Hematopoietic multipotent progenitor cell treated with erythropoietin and hydrocortisone succinate and interleukin-3 and kit ligand, for 17 days (in vitro differentiated cells): ENCODE measurements around the gene GRID1.

ENCODE experiments used
- DNase-seq: peaks from one replicate; pipeline ENCODE4 v3.0.0-alpha.2; 2015; ENCODE audit warnings: low spot score

The GRID1 gene

GRCh38 chr10:86353506-86354485 is 12.8 kb downstream of the GRID1 start:
- no peak for DNase-seq

- no peak for DNase-seq
Measured at GRCh38 chr10:86350897-86351296, 15.7 kb downstream of the GRID1 start.

- DNase-seq: no peak
Measured at GRCh38 chr10:86349940-86350630, 16.5 kb downstream of the GRID1 start.

- DNase-seq: no peak
Measured at GRCh38 chr10:86349474-86349873, 17.1 kb downstream of the GRID1 start.

GRCh38 chr10:86348321-86349210 is 18.0 kb downstream of the GRID1 start:
- no peak for DNase-seq

- no peak for DNase-seq
Measured at GRCh38 chr10:86347856-86348255, 18.7 kb downstream of the GRID1 start.

GRCh38 chr10:86346799-86347665 is 19.6 kb downstream of the GRID1 start:
- no peak for DNase-seq

GRCh38 chr10:86345859-86346798 is 20.5 kb downstream of the GRID1 start:
- DNase-seq: peak; percentile 62

GRCh38 chr10:86345296-86345858 is 21.2 kb downstream of the GRID1 start:
- no peak for DNase-seq

- no peak for DNase-seq
Measured at GRCh38 chr10:86344714-86345161, 21.9 kb downstream of the GRID1 start.

GRCh38 chr10:86344281-86344680 is 22.3 kb downstream of the GRID1 start:
- no peak for DNase-seq

- DNase-seq: no peak
Measured at GRCh38 chr10:86343761-86344160, 22.8 kb downstream of the GRID1 start.

- DNase-seq: no peak
Measured at GRCh38 chr10:86342111-86342863, 24.3 kb downstream of the GRID1 start.

- no peak for DNase-seq
Measured at GRCh38 chr10:86341361-86341811, 25.2 kb downstream of the GRID1 start.

- no peak for DNase-seq
Measured at GRCh38 chr10:86340991-86341260, 25.7 kb downstream of the GRID1 start.

- no peak for DNase-seq
Measured at GRCh38 chr10:86340176-86340990, 26.2 kb downstream of the GRID1 start.

- no peak for DNase-seq
Measured at GRCh38 chr10:86339226-86339865, 27.2 kb downstream of the GRID1 start.
